ENCODE results near the gene LHB.
A peak's percentile ranks its signal among the peaks of the same experiment; 100 is the strongest.

Gene LHB

GRCh38 chr19:48975947-48976847, 40.7 kb downstream of the LHB start:
- no peak for DNase-seq

GRCh38 chr19:48970923-48971395, 45.9 kb downstream of the LHB start:
- DNase-seq: peak; percentile 88

GRCh38 chr19:48970139-48970766, 46.6 kb downstream of the LHB start:
- DNase-seq: no peak

GRCh38 chr19:48969276-48970138, 47.4 kb downstream of the LHB start:
- DNase-seq: no peak

- no peak for DNase-seq
Observed at GRCh38 chr19:48968813-48969218, 48.1 kb downstream of the LHB start.

GRCh38 chr19:48968179-48968661, 48.7 kb downstream of the LHB start:
- no peak for DNase-seq

GRCh38 chr19:48967346-48968178, 49.3 kb downstream of the LHB start:
- DNase-seq: no peak

GRCh38 chr19:48966541-48967345, 50.1 kb downstream of the LHB start:
- DNase-seq: no peak
